GM20000 (cell line): ENCODE measurements around the gene RUSC1.

Source experiments
- DNase-seq: peaks from one replicate; pipeline ENCODE4 v3.0.0; 2012; ENCODE audit warnings: low spot score
- TF ChIP-seq, protein P1 (sequence below): IDR thresholded peaks from 2 replicates; pipeline ENCODE4 v1.5.1; 2012; ENCODE audit warnings: mild to moderate bottlenecking, control low read depth; ENCODE audit errors: extremely low read depth, missing control alignments

Gene RUSC1

GRCh38 chr1:155308493-155309422, 11.9 kb upstream of the RUSC1 start, which contains the start of gene FDPS:
FDPS (plus strand) TSS chr1:155308866; CDS start chr1:155309790, 924 bp downstream.
- DNase-seq, result peak; percentile 94
- TF ChIP-seq, protein P1, sequence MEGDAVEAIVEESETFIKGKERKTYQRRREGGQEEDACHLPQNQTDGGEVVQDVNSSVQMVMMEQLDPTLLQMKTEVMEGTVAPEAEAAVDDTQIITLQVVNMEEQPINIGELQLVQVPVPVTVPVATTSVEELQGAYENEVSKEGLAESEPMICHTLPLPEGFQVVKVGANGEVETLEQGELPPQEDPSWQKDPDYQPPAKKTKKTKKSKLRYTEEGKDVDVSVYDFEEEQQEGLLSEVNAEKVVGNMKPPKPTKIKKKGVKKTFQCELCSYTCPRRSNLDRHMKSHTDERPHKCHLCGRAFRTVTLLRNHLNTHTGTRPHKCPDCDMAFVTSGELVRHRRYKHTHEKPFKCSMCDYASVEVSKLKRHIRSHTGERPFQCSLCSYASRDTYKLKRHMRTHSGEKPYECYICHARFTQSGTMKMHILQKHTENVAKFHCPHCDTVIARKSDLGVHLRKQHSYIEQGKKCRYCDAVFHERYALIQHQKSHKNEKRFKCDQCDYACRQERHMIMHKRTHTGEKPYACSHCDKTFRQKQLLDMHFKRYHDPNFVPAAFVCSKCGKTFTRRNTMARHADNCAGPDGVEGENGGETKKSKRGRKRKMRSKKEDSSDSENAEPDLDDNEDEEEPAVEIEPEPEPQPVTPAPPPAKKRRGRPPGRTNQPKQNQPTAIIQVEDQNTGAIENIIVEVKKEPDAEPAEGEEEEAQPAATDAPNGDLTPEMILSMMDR, result no peak

- no peak for DNase-seq
- TF ChIP-seq, protein P1, result no peak
Measured at GRCh38 chr1:155309423-155310021, 11.2 kb upstream of the RUSC1 start.

GRCh38 chr1:155313261-155313660, 7.4 kb upstream of the RUSC1 start:
- no peak for DNase-seq
- TF ChIP-seq, protein P1, result no peak

GRCh38 chr1:155316922-155317321, 3.8 kb upstream of the RUSC1 start:
- TF ChIP-seq, protein P1, result no peak
- DNase-seq, result no peak

- TF ChIP-seq, protein P1, result no peak
- no peak for DNase-seq
Measured at GRCh38 chr1:155318082-155318481, 2.6 kb upstream of the RUSC1 start.

- no peak for DNase-seq
- TF ChIP-seq, protein P1, result no peak
Measured at GRCh38 chr1:155319536-155319935, 1.2 kb upstream of the RUSC1 start.

DNA sequence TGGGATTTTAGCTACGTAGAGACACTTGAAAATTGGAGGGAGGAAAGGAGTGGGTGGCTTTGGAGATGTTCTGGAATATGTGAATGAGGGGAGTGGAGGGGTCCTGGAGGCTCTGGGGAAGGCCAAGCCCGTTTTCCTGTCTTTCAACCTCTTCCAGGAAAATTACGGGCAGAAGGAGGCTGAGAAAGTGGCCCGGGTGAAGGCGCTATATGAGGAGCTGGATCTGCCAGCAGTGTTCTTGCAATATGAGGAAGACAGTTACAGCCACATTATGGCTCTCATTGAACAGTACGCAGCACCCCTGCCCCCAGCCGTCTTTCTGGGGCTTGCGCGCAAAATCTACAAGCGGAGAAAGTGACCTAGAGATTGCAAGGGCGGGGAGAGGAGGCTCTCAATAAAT, 442 bp upstream of the RUSC1 start:
- TF ChIP-seq, protein P1, result no peak
- no peak for DNase-seq
